HCT116 (cell line): ENCODE measurements around the gene LINGO3.

ENCODE experiments used
- CTCF ChIP-seq, 3 experiments: fragments of 200-600 bp in 1 of 3; sonication (generic) in 1 of 3; IDR thresholded peaks in 2 of 3; conservative IDR thresholded peaks in 1 of 3; 2 replicates each; pipeline ENCODE4 v1.5.1; 2012 to 2017; ENCODE audit warnings: low read depth in 2 of 3, low read length in 2 of 3, antibody characterized with exemption in 1 of 3, borderline replicate concordance in 1 of 3, control low read depth in 1 of 3, mild to moderate bottlenecking in 1 of 3, mixed read lengths in 1 of 3, mixed run types in 1 of 3, moderate library complexity in 1 of 3; ENCODE audit not compliant: insufficient read depth in 1 of 3
- EZH2 ChIP-seq: fragments of 200-600 bp; sonication (generic); IDR thresholded peaks from 2 replicates; pipeline ENCODE4 v1.6.1; 2017; ENCODE audit warnings: antibody characterized with exemption, mixed run types
- EZH2phosphoT487 ChIP-seq: fragments of 200-600 bp; IDR thresholded peaks from 2 replicates; pipeline ENCODE4 v1.6.1; 2018; ENCODE audit warnings: antibody characterized with exemption, borderline replicate concordance
- JUND ChIP-seq: IDR thresholded peaks from 2 replicates; pipeline ENCODE4 v1.6.1; 2012
- RAD21 ChIP-seq: IDR thresholded peaks from 2 replicates; pipeline ENCODE4 v1.6.1; 2012; ENCODE audit warnings: low read depth, mild to moderate bottlenecking
- TCF7L2 ChIP-seq: IDR thresholded peaks from 2 replicates; pipeline ENCODE4 v1.7.0; 2011; ENCODE audit warnings: borderline replicate concordance, inconsistent platforms; ENCODE audit not compliant: insufficient read depth, insufficient read length; ENCODE audit errors: extremely low read depth

GRCh38 chr19:2334986-2335846 lies 27.3 kb upstream of the LINGO3 start:
- TF ChIP-seq CTCF (IDR thresholded peaks at IDR 0.05 in 2 of 3, conservative IDR thresholded peaks at IDR 0.05 in 1 of 3; ENCODE audit: borderline replicate concordance in 1 of 3, insufficient read depth in 1 of 3, low read depth in 2 of 3, low read length in 2 of 3) (no peak), RAD21 (no peak), JUND (no peak), TCF7L2 (no peak), EZH2 (no peak), EZH2phosphoT487 (no peak)
